HepG2 (cell line): ENCODE measurements around the gene STX1B. TPM values are rescaled to one million over a fixed set of nuclear protein-coding genes. Genes with fewer than 3 reads are reported as not detected.
A peak's percentile ranks its signal among the peaks of the same experiment; 100 is the strongest.

Source experiments
- GATAD2A ChIP-seq: IDR thresholded peaks from 2 replicates; pipeline ENCODE4 v1.6.1; 2016
- HOXA3 ChIP-seq: sonication (generic); formaldehyde crosslinking; IDR thresholded peaks from 2 replicates; pipeline ENCODE4 v1.5.0; 2020; ENCODE audit warnings: missing genetic modification reagents
- NFIB ChIP-seq: sonication (generic); formaldehyde crosslinking; IDR thresholded peaks from 2 replicates; pipeline ENCODE4 v1.9.0; 2021; ENCODE audit warnings: missing genetic modification reagents, mild to moderate bottlenecking, borderline replicate concordance
- PAF1 ChIP-seq: IDR thresholded peaks from 2 replicates; pipeline ENCODE4 v1.6.1; 2016; ENCODE audit warnings: missing genetic modification reagents, missing compliant biosample characterization
- WIZ ChIP-seq: sonication (generic); formaldehyde crosslinking; IDR thresholded peaks from 2 replicates; pipeline ENCODE4 v1.5.1; 2020; ENCODE audit warnings: mild to moderate bottlenecking, missing genetic modification reagents
- polyA plus RNA-seq, 8 experiments: library from polyadenylated mRNA; depleted of rRNA in 3 of 8; stranded (reverse) in 7 of 8; unstranded in 1 of 8; fragments of >200 nt; fragmentation: Illumina TruSeq in 4 of 8; extraction: Trizol in 4 of 8; gene quantifications; 2 replicates each; pipeline versions ENCODE4 v1.2.1 to v1.2.3, GENCODE V29; 2011 to 2016; ENCODE audit warnings: low read depth in 4 of 8, missing spikeins in 1 of 8, mixed read lengths in 1 of 8; ENCODE audit not compliant: insufficient read depth in 1 of 8
- total RNA-seq, 5 experiments: library from RNA; depleted of rRNA; stranded (reverse); fragments of >200 nt; fragmentation: Illumina TruSeq; extraction: Trizol; gene quantifications; 2 replicates each; pipeline ENCODE4 v1.2.3, GENCODE V29; 2016; ENCODE audit warnings: low read depth in 1 of 5
- TF ChIP-seq, protein P1 (sequence below): sonication (generic); formaldehyde crosslinking; IDR thresholded peaks from 2 replicates; pipeline ENCODE4 v1.8.0; 2022; ENCODE audit warnings: missing genetic modification reagents, mild to moderate bottlenecking, inconsistent platforms, borderline replicate concordance
- TF ChIP-seq, protein P2 (sequence below): sonication (generic); formaldehyde crosslinking; IDR thresholded peaks from 2 replicates; pipeline ENCODE4 v1.5.1; 2020; ENCODE audit warnings: missing genetic modification reagents, mild to moderate bottlenecking, borderline replicate concordance
- TF ChIP-seq, protein P3 (sequence below): sonication (generic); formaldehyde crosslinking; IDR thresholded peaks from 2 replicates; pipeline ENCODE4 v1.4.0; 2020; ENCODE audit warnings: missing genetic modification reagents
- TF ChIP-seq, protein P4 (sequence below): sonication (generic); formaldehyde crosslinking; IDR thresholded peaks from 2 replicates; pipeline ENCODE4 v1.4.0; 2020; ENCODE audit warnings: missing genetic modification reagents
- TF ChIP-seq, protein P5 (sequence below), 2 experiments: IDR thresholded peaks; 2 replicates each; pipeline ENCODE4 v1.6.1; 2011 to 2012; ENCODE audit warnings: low read length in 2 of 2, borderline replicate concordance in 1 of 2, low read depth in 1 of 2, mild to moderate bottlenecking in 1 of 2, moderate library complexity in 1 of 2
- TF ChIP-seq, protein P6 (sequence below): sonication (generic); formaldehyde crosslinking; conservative IDR thresholded peaks from 2 replicates; pipeline ENCODE4 v1.8.1; 2023; ENCODE audit warnings: missing genetic modification reagents
- TF ChIP-seq, protein P7 (sequence below): sonication (generic); formaldehyde crosslinking; conservative IDR thresholded peaks from 2 replicates; pipeline ENCODE4 v1.8.0; 2022; ENCODE audit warnings: mild to moderate bottlenecking, moderate library complexity, missing genetic modification reagents

The STX1B gene
- total and polyA plus RNA-seq, 2 of the 13 experiments (the other 11 are each of a cell fraction or from before 2014, with no cell fraction given) = 2.1 to 3.0 TPM

DNA sequence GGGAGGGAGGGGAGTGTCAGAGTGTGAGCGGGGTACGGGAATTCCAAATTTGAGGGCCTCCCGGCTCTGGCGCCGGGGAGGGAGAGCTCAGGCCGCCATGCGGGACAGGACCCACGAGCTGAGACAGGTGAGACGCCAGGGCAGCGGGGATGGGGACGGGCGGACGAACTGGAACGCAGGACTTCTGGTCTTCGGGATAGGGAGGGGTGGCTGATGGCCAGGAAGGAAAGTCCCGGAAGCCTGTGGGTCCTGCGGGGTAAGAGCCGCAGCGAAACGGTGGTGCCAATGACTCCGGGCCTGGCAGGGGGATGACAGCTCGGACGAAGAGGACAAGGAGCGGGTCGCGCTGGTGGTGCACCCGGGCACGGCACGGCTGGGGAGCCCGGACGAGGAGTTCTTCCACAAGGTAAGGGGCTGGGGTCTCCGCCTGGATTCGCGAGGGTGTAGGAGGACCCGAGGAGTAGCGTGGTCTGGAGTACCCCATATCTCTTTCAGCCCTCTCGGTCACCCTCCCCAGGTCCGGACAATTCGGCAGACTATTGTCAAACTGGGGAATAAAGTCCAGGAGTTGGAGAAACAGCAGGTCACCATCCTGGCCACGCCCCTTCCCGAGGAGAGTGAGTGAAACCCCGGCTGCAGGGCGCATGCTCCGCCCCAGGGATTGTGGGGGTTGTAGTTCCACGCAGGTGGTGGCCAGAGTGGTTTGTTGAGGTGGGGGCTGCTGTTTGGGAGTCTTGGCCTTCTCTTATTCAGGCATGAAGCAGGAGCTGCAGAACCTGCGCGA lies 23.5 kb upstream of the STX1B start (continued):
- TF ChIP-seq, protein P1, sequence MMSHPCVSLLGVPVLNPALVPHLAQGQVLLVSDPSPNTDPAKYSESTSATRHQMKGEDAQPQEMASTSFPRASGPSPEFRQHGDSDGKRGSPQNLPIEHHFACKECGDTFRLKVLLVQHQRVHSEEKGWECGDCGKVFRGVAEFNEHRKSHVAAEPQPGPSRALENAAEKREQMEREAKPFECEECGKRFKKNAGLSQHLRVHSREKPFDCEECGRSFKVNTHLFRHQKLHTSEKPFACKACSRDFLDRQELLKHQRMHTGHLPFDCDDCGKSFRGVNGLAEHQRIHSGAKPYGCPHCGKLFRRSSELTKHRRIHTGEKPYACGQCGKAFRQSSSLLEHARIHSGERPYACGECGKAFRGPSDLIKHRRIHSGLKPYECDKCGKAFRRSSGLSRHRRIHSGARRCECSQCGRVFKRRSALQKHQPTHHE = no peak; the same call in 1 of the 2 replicates
- TF ChIP-seq, protein P2, sequence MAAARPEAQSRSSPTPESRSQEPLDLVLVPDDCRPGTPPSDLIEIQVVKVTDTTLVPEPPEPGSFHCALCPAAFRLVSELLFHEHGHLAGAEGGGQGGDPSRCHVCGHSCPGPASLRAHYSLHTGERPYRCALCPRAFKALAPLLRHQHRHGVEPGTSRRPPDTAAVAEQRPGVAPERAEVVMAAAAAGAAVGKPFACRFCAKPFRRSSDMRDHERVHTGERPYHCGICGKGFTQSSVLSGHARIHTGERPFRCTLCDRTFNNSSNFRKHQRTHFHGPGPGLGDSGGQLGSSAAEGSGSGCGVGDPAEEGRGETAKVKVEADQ (CRISPR knock-in tag) = no peak; the same call in 1 of the 2 replicates
- TF ChIP-seq, protein P3, sequence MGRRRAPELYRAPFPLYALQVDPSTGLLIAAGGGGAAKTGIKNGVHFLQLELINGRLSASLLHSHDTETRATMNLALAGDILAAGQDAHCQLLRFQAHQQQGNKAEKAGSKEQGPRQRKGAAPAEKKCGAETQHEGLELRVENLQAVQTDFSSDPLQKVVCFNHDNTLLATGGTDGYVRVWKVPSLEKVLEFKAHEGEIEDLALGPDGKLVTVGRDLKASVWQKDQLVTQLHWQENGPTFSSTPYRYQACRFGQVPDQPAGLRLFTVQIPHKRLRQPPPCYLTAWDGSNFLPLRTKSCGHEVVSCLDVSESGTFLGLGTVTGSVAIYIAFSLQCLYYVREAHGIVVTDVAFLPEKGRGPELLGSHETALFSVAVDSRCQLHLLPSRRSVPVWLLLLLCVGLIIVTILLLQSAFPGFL (CRISPR knock-in tag) = 0 out of 2 replicates have a peak, but pooled peaks have one; percentile 75
- TF ChIP-seq HOXA3 (peak; percentile 38; the same call in 1 of the 2 replicates), NFIB (CRISPR knock-in tag) (no peak), GATAD2A (peak; percentile 23; the same call in 1 of the 2 replicates), PAF1 (CRISPR knock-in tag) (no peak), WIZ (no peak)
- TF ChIP-seq, protein P4, sequence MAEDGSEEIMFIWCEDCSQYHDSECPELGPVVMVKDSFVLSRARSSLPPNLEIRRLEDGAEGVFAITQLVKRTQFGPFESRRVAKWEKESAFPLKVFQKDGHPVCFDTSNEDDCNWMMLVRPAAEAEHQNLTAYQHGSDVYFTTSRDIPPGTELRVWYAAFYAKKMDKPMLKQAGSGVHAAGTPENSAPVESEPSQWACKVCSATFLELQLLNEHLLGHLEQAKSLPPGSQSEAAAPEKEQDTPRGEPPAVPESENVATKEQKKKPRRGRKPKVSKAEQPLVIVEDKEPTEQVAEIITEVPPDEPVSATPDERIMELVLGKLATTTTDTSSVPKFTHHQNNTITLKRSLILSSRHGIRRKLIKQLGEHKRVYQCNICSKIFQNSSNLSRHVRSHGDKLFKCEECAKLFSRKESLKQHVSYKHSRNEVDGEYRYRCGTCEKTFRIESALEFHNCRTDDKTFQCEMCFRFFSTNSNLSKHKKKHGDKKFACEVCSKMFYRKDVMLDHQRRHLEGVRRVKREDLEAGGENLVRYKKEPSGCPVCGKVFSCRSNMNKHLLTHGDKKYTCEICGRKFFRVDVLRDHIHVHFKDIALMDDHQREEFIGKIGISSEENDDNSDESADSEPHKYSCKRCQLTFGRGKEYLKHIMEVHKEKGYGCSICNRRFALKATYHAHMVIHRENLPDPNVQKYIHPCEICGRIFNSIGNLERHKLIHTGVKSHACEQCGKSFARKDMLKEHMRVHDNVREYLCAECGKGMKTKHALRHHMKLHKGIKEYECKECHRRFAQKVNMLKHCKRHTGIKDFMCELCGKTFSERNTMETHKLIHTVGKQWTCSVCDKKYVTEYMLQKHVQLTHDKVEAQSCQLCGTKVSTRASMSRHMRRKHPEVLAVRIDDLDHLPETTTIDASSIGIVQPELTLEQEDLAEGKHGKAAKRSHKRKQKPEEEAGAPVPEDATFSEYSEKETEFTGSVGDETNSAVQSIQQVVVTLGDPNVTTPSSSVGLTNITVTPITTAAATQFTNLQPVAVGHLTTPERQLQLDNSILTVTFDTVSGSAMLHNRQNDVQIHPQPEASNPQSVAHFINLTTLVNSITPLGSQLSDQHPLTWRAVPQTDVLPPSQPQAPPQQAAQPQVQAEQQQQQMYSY (CRISPR knock-in tag) = 0 out of 2 replicates have a peak, but pooled peaks have one; percentile 47
- TF ChIP-seq, protein P5, sequence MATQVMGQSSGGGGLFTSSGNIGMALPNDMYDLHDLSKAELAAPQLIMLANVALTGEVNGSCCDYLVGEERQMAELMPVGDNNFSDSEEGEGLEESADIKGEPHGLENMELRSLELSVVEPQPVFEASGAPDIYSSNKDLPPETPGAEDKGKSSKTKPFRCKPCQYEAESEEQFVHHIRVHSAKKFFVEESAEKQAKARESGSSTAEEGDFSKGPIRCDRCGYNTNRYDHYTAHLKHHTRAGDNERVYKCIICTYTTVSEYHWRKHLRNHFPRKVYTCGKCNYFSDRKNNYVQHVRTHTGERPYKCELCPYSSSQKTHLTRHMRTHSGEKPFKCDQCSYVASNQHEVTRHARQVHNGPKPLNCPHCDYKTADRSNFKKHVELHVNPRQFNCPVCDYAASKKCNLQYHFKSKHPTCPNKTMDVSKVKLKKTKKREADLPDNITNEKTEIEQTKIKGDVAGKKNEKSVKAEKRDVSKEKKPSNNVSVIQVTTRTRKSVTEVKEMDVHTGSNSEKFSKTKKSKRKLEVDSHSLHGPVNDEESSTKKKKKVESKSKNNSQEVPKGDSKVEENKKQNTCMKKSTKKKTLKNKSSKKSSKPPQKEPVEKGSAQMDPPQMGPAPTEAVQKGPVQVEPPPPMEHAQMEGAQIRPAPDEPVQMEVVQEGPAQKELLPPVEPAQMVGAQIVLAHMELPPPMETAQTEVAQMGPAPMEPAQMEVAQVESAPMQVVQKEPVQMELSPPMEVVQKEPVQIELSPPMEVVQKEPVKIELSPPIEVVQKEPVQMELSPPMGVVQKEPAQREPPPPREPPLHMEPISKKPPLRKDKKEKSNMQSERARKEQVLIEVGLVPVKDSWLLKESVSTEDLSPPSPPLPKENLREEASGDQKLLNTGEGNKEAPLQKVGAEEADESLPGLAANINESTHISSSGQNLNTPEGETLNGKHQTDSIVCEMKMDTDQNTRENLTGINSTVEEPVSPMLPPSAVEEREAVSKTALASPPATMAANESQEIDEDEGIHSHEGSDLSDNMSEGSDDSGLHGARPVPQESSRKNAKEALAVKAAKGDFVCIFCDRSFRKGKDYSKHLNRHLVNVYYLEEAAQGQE (IDR thresholded peaks at IDR 0.05; ENCODE audit: borderline replicate concordance in 1 of 2, low read depth in 1 of 2, low read length in 2 of 2) = peak in 1 of 2 experiments; percentile 40; a peak in 1 of 4 replicates
- TF ChIP-seq, protein P6, sequence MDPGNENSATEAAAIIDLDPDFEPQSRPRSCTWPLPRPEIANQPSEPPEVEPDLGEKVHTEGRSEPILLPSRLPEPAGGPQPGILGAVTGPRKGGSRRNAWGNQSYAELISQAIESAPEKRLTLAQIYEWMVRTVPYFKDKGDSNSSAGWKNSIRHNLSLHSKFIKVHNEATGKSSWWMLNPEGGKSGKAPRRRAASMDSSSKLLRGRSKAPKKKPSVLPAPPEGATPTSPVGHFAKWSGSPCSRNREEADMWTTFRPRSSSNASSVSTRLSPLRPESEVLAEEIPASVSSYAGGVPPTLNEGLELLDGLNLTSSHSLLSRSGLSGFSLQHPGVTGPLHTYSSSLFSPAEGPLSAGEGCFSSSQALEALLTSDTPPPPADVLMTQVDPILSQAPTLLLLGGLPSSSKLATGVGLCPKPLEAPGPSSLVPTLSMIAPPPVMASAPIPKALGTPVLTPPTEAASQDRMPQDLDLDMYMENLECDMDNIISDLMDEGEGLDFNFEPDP (CRISPR knock-in tag) = no peak
- TF ChIP-seq, protein P7, sequence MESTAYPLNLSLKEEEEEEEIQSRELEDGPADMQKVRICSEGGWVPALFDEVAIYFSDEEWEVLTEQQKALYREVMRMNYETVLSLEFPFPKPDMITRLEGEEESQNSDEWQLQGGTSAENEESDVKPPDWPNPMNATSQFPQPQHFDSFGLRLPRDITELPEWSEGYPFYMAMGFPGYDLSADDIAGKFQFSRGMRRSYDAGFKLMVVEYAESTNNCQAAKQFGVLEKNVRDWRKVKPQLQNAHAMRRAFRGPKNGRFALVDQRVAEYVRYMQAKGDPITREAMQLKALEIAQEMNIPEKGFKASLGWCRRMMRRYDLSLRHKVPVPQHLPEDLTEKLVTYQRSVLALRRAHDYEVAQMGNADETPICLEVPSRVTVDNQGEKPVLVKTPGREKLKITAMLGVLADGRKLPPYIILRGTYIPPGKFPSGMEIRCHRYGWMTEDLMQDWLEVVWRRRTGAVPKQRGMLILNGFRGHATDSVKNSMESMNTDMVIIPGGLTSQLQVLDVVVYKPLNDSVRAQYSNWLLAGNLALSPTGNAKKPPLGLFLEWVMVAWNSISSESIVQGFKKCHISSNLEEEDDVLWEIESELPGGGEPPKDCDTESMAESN (CRISPR knock-in tag) = peak; percentile 35; the same call in 1 of the 2 replicates
